Neural cell (in vitro differentiated cells): ENCODE measurements around the gene BIRC2. TPM values are rescaled to one million over a fixed set of nuclear protein-coding genes. Genes with fewer than 3 reads are reported as not detected.

Experiments used
- H2AFZ ChIP-seq: fragments of 200-600, 300-800 bp; sonication (generic), shearing (Covaris generic); 2 replicates; pipeline ENCODE4 v1.6.0; 2014; ENCODE audit warnings: low read depth, mild to moderate bottlenecking, antibody characterized with exemption, low read length, moderate library complexity
- H3F3A ChIP-seq: fragments of 200-600 bp; shearing (Covaris generic); 2 replicates; pipeline ENCODE4 v1.6.1; 2016; ENCODE audit warnings: mild to moderate bottlenecking, moderate library complexity, mixed read lengths, antibody characterized with exemption, low read length; ENCODE audit not compliant: insufficient read depth, poor library complexity, severe bottlenecking
- H3K27ac ChIP-seq: fragments of 200-600, 300-800 bp; sonication (generic), shearing (Covaris generic); 2 replicates; pipeline ENCODE4 v1.5.1; 2014; ENCODE audit warnings: mild to moderate bottlenecking, low read length, moderate library complexity
- H3K27me3 ChIP-seq: fragments of 300-800, 200-600 bp; sonication (generic), shearing (Covaris generic); 2 replicates; pipeline ENCODE4 v1.6.0; 2014; ENCODE audit warnings: mild to moderate bottlenecking, low read depth, low read length, moderate library complexity; ENCODE audit not compliant: insufficient read depth
- H3K36me3 ChIP-seq: fragments of 300-800, 200-600 bp; sonication (generic), shearing (Covaris generic); 2 replicates; pipeline ENCODE4 v1.5.1; 2014; ENCODE audit warnings: mild to moderate bottlenecking, antibody characterized with exemption, low read length, moderate library complexity; ENCODE audit not compliant: insufficient read depth
- H3K4me2 ChIP-seq: fragments of 300-800, 200-600 bp; sonication (generic), shearing (Covaris generic); 2 replicates; pipeline ENCODE4 v1.6.0; 2014; ENCODE audit warnings: mild to moderate bottlenecking, low read length
- H3K4me3 ChIP-seq: fragments of 300-800, 200-600 bp; sonication (generic), shearing (Covaris generic); 2 replicates; pipeline ENCODE4 v1.5.1; 2014; ENCODE audit warnings: mild to moderate bottlenecking, low read length, moderate library complexity
- H3K79me2 ChIP-seq: fragments of 200-600 bp; shearing (Covaris generic); replicated peaks from 2 replicates; pipeline ENCODE4 v1.6.0; 2014; ENCODE audit warnings: mild to moderate bottlenecking, low read length, moderate library complexity; ENCODE audit not compliant: insufficient read depth
- H3K9ac ChIP-seq: fragments of 300-800, 200-600 bp; sonication (generic), shearing (Covaris generic); 2 replicates; pipeline ENCODE4 v1.6.1; 2016; ENCODE audit warnings: mild to moderate bottlenecking, low read length, mixed read lengths
- H3K9me2 ChIP-seq: fragments of 200-600 bp; shearing (Covaris generic); 2 replicates; pipeline ENCODE4 v1.6.1; 2016; ENCODE audit warnings: mild to moderate bottlenecking, low read length, mixed read lengths; ENCODE audit not compliant: insufficient read depth
- H3K9me3 ChIP-seq: fragments of 200-600, 300-800 bp; sonication (generic), shearing (Covaris generic); 2 replicates; pipeline ENCODE4 v1.6.1; 2016; ENCODE audit warnings: mild to moderate bottlenecking, mixed run types, low read length, moderate library complexity, mixed read lengths
- H4K20me1 ChIP-seq: fragments of 200-600 bp; shearing (Covaris generic); 2 replicates; pipeline ENCODE4 v1.6.1; 2016; ENCODE audit warnings: mild to moderate bottlenecking, mixed run types; ENCODE audit not compliant: insufficient read depth
- EP300 ChIP-seq: fragments of 450-650 bp; conservative IDR thresholded peaks from 2 replicates; pipeline ENCODE4 v1.6.1; 2014; ENCODE audit warnings: antibody characterized with exemption, mild to moderate bottlenecking, moderate library complexity; ENCODE audit not compliant: poor library complexity, severe bottlenecking
- EZH2 ChIP-seq: fragments of 200-600, 300-800 bp; shearing (Covaris generic), sonication (generic); IDR thresholded peaks from 2 replicates; pipeline ENCODE4 v1.6.1; 2014; ENCODE audit warnings: antibody characterized with exemption, low read length, borderline replicate concordance, mild to moderate bottlenecking; ENCODE audit not compliant: insufficient read depth, poor library complexity, severe bottlenecking
- MXI1 ChIP-seq: fragments of 450-650 bp; conservative IDR thresholded peaks from 2 replicates; pipeline ENCODE4 v1.6.1; 2014; ENCODE audit warnings: antibody characterized with exemption, mild to moderate bottlenecking; ENCODE audit not compliant: poor library complexity, severe bottlenecking
- POLR2AphosphoS5 ChIP-seq: IDR thresholded peaks from 2 replicates; pipeline ENCODE4 v1.6.1; 2012
- RAD21 ChIP-seq: fragments of 450-650 bp; conservative IDR thresholded peaks from 2 replicates; pipeline ENCODE4 v1.6.1; 2014; ENCODE audit warnings: antibody characterized with exemption, mild to moderate bottlenecking, moderate library complexity
- REST ChIP-seq: IDR thresholded peaks from 2 replicates; pipeline ENCODE4 v1.6.1; 2012; ENCODE audit warnings: borderline replicate concordance
- SMC3 ChIP-seq: fragments of 450-650 bp; conservative IDR thresholded peaks from 2 replicates; pipeline ENCODE4 v1.6.1; 2014; ENCODE audit warnings: antibody characterized with exemption, mild to moderate bottlenecking, moderate library complexity; ENCODE audit not compliant: poor library complexity
- TAF1 ChIP-seq: IDR thresholded peaks from 2 replicates; pipeline ENCODE4 v1.6.1; 2012; ENCODE audit warnings: low read depth
- polyA plus RNA-seq: library from polyadenylated mRNA; depleted of rRNA; stranded (reverse); fragments of >200 nt; gene quantifications from 2 replicates; pipeline ENCODE4 v1.2.3, GENCODE V29; 2014
- TF ChIP-seq, protein P1 (sequence below): fragments of 450-650 bp; IDR thresholded peaks from 2 replicates; pipeline ENCODE4 v1.5.1; 2014; ENCODE audit warnings: antibody characterized with exemption, mild to moderate bottlenecking, moderate library complexity; ENCODE audit not compliant: poor library complexity, severe bottlenecking

BIRC2 gene
- polyA plus RNA-seq, 1 donor from 2014 or later: 68.7 TPM

DNA sequence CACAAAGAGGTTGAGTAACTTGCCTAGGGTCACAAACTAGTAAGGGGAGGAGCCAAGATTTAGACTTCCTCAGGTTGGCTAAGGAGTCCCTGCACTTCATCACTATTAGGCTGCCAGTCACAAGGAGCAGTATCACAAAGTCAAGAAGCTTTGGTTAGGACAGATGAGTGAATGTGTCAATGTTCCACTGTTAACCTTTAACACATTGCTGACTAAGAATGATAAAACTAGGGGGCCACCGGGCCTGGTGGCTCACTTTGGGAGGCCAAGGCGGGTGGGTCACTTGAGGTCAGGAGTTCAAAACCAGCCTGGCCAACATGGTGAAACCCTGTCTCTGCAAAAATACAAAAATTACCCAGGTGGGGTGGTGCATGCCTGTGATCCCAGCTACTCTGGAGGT, 73.5 kb downstream of the BIRC2 start:
- Histone ChIP-seq H3K9me2 (no peaks in the 10 kb centered on the region), H3K79me2 (peaks cover 23% of the 10 kb centered on the region), H3K27ac (no peak overlapping the region), H3K9ac (no peak overlapping the region), H3K4me2 (no peak overlapping the region), H2AFZ (no peak overlapping the region), H3K27me3 (no peaks in the 10 kb centered on the region), H3K4me3 (no peak overlapping the region), H3K9me3 (no peaks in the 10 kb centered on the region), H3F3A (peaks cover 3% of the 10 kb centered on the region), H4K20me1 (no peaks in the 10 kb centered on the region), H3K36me3 (no peaks in the 10 kb centered on the region)
- TF ChIP-seq, protein P1, sequence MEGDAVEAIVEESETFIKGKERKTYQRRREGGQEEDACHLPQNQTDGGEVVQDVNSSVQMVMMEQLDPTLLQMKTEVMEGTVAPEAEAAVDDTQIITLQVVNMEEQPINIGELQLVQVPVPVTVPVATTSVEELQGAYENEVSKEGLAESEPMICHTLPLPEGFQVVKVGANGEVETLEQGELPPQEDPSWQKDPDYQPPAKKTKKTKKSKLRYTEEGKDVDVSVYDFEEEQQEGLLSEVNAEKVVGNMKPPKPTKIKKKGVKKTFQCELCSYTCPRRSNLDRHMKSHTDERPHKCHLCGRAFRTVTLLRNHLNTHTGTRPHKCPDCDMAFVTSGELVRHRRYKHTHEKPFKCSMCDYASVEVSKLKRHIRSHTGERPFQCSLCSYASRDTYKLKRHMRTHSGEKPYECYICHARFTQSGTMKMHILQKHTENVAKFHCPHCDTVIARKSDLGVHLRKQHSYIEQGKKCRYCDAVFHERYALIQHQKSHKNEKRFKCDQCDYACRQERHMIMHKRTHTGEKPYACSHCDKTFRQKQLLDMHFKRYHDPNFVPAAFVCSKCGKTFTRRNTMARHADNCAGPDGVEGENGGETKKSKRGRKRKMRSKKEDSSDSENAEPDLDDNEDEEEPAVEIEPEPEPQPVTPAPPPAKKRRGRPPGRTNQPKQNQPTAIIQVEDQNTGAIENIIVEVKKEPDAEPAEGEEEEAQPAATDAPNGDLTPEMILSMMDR: no peak
- TF ChIP-seq SMC3 (no peak), EP300 (no peak), MXI1 (no peak), POLR2AphosphoS5 (no peak)

GRCh38 chr11:102421261-102421660, 74.2 kb downstream of the BIRC2 start:
- Histone ChIP-seq H3K4me2 (no peak overlapping the region), H3K9me2 (no peaks in the 10 kb centered on the region)

DNA sequence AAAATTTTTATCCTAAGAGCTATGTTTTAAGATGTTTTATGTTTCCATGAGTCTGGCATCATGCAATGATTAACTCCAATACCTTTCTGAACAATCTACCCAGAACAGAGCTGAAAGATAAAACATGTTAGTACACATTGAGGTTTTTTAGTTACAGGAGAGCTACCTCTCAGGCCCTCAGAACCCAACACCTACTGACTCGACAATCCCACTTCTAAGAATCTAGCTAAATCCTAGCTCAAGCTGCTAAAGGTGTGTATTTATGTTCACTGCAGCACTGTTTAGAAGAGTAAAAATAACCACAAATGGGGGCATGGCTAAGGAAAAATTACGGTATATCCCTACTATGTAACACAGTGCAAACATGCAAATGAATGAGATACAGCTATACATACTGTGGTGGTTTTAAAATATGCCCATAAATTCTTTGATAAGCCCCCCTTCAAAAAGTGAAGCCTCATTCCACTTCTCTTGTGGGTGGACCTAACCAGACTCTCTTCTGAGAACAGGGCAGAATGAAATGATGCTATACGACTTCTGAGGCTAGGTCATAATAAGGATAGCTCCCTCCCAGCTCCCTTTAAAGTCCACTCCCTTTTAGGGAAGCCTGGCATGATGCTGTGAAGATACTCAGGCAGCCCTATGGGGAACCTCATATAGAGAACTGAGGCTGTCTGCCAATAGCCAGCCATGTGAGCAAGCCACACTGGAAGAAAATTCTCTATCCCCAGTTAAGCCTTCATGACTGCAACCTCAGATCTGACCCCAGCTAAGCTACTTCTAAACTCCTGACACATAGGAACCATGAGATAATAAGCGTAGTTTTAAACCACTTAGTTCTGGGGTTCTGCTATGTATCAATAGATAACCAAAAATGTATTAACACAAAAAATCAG, 76.1 kb downstream of the BIRC2 start:
- no peaks in the 10 kb centered on the region for H3K9me3 ChIP-seq
- peaks cover 7% of the 10 kb centered on the region for H3K79me2 ChIP-seq
- no peaks in the 10 kb centered on the region for H3K27me3 ChIP-seq
- H3K4me3 ChIP-seq: no peak overlapping the region
- no peaks in the 10 kb centered on the region for H3K36me3 ChIP-seq
- no peak overlapping the region for H3K9ac ChIP-seq
- no peak overlapping the region for H3K27ac ChIP-seq
- peaks cover 3% of the 10 kb centered on the region for H3F3A ChIP-seq
- no peaks in the 10 kb centered on the region for H4K20me1 ChIP-seq
- H2AFZ ChIP-seq: no peak overlapping the region
- H3K4me2 ChIP-seq: no peak overlapping the region
- H3K9me2 ChIP-seq: no peaks in the 10 kb centered on the region
- TF ChIP-seq REST (no peak), RAD21 (no peak), EZH2 (no peak), TAF1 (no peak), EP300 (no peak), POLR2AphosphoS5 (no peak)
- TF ChIP-seq, protein P1: no peak

More at GRCh38 chr11:102421261-102421660, 74.2 kb downstream of the BIRC2 start:
- H3K27me3 ChIP-seq: no peaks in the 10 kb centered on the region
- H3K27ac ChIP-seq: no peak overlapping the region
- TF ChIP-seq RAD21 (no peak), EP300 (peak; percentile 26)
- no peaks in the 10 kb centered on the region for H3K9me3 ChIP-seq
- H4K20me1 ChIP-seq: no peaks in the 10 kb centered on the region
- no peaks in the 10 kb centered on the region for H3K36me3 ChIP-seq
- H3F3A ChIP-seq: peaks cover 3% of the 10 kb centered on the region
- H2AFZ ChIP-seq: no peak overlapping the region
- peaks cover 20% of the 10 kb centered on the region for H3K79me2 ChIP-seq
- no peak overlapping the region for H3K4me3 ChIP-seq
- H3K9ac ChIP-seq: no peak overlapping the region
